ENCODE measurements around the gene IFNK.
A peak's percentile ranks its signal among the peaks of the same experiment; 100 is the strongest.

Gene IFNK

DNA sequence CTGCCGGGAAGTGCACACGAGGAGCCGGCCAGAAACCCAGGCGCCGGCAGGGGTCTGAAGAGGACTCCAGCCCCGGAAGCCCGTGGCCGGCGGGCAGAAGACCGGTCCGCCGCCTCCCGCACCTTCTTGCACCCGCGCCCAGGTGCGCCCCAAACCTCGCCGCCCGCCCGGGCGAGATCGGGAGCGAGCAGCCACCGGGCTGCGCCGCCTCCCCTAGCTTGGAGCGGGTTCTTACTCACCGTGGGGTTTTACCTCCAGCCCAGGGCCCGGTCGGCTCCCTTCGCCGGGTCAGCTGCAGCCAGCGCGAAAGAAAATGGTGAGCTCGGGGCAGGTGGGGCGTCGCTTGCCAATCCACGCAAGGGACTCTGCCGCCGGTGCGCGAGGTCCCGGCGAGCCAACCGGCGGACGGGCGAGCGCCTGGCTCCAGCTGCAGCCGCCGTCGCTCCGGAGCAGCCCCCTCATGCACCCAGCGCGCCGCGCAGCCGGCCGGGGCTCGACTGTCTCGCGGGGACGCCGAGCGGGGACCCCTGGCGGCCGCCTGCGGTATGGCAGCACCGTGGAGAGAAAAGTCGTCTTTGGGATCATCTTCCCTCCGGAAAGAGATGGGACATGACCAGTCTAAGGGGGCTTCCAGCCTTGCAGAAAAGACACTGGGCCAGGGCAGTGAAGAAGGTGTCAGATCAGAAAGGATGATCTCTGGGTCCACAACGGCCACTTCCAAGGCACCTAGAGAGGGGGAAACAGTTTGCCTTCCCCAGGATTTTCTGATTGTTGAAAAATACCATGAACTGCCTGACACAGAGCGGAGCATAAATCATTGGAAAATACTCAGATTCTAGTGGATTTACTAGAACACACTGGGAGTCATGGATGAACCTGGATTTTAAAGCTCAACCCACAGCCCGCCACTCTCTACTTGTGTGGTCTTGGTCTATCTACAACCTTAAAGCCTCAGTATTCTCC is 5.5 kb downstream of the IFNK start, which contains the start of gene MOB3B (continued):
- TF ChIP-seq, protein P1, sequence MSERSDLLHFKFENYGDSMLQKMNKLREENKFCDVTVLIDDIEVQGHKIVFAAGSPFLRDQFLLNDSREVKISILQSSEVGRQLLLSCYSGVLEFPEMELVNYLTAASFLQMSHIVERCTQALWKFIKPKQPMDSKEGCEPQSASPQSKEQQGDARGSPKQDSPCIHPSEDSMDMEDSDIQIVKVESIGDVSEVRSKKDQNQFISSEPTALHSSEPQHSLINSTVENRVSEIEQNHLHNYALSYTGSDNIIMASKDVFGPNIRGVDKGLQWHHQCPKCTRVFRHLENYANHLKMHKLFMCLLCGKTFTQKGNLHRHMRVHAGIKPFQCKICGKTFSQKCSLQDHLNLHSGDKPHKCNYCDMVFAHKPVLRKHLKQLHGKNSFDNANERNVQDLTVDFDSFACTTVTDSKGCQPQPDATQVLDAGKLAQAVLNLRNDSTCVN (tag by site-specific recombination; optimal IDR thresholded peaks at IDR 0.05) = peak; percentile 86
- TF ChIP-seq, protein P2, sequence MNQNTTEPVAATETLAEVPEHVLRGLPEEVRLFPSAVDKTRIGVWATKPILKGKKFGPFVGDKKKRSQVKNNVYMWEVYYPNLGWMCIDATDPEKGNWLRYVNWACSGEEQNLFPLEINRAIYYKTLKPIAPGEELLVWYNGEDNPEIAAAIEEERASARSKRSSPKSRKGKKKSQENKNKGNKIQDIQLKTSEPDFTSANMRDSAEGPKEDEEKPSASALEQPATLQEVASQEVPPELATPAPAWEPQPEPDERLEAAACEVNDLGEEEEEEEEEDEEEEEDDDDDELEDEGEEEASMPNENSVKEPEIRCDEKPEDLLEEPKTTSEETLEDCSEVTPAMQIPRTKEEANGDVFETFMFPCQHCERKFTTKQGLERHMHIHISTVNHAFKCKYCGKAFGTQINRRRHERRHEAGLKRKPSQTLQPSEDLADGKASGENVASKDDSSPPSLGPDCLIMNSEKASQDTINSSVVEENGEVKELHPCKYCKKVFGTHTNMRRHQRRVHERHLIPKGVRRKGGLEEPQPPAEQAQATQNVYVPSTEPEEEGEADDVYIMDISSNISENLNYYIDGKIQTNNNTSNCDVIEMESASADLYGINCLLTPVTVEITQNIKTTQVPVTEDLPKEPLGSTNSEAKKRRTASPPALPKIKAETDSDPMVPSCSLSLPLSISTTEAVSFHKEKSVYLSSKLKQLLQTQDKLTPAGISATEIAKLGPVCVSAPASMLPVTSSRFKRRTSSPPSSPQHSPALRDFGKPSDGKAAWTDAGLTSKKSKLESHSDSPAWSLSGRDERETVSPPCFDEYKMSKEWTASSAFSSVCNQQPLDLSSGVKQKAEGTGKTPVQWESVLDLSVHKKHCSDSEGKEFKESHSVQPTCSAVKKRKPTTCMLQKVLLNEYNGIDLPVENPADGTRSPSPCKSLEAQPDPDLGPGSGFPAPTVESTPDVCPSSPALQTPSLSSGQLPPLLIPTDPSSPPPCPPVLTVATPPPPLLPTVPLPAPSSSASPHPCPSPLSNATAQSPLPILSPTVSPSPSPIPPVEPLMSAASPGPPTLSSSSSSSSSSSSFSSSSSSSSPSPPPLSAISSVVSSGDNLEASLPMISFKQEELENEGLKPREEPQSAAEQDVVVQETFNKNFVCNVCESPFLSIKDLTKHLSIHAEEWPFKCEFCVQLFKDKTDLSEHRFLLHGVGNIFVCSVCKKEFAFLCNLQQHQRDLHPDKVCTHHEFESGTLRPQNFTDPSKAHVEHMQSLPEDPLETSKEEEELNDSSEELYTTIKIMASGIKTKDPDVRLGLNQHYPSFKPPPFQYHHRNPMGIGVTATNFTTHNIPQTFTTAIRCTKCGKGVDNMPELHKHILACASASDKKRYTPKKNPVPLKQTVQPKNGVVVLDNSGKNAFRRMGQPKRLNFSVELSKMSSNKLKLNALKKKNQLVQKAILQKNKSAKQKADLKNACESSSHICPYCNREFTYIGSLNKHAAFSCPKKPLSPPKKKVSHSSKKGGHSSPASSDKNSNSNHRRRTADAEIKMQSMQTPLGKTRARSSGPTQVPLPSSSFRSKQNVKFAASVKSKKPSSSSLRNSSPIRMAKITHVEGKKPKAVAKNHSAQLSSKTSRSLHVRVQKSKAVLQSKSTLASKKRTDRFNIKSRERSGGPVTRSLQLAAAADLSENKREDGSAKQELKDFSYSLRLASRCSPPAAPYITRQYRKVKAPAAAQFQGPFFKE (tag by site-specific recombination; IDR thresholded peaks at IDR 0.05; ENCODE audit: borderline replicate concordance) = no peak
- TF ChIP-seq ZNF837 (tag by site-specific recombination; IDR thresholded peaks at IDR 0.05) (no peak), ZNF660 (tag by site-specific recombination; IDR thresholded peaks at IDR 0.05) (peak; percentile 70; the same call in 1 of the 2 replicates)
- TF ChIP-seq, protein P3, sequence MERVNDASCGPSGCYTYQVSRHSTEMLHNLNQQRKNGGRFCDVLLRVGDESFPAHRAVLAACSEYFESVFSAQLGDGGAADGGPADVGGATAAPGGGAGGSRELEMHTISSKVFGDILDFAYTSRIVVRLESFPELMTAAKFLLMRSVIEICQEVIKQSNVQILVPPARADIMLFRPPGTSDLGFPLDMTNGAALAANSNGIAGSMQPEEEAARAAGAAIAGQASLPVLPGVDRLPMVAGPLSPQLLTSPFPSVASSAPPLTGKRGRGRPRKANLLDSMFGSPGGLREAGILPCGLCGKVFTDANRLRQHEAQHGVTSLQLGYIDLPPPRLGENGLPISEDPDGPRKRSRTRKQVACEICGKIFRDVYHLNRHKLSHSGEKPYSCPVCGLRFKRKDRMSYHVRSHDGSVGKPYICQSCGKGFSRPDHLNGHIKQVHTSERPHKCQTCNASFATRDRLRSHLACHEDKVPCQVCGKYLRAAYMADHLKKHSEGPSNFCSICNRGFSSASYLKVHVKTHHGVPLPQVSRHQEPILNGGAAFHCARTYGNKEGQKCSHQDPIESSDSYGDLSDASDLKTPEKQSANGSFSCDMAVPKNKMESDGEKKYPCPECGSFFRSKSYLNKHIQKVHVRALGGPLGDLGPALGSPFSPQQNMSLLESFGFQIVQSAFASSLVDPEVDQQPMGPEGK (tag by site-specific recombination; IDR thresholded peaks at IDR 0.05) = peak; percentile 15; the same call in 1 of the 2 replicates

DNA sequence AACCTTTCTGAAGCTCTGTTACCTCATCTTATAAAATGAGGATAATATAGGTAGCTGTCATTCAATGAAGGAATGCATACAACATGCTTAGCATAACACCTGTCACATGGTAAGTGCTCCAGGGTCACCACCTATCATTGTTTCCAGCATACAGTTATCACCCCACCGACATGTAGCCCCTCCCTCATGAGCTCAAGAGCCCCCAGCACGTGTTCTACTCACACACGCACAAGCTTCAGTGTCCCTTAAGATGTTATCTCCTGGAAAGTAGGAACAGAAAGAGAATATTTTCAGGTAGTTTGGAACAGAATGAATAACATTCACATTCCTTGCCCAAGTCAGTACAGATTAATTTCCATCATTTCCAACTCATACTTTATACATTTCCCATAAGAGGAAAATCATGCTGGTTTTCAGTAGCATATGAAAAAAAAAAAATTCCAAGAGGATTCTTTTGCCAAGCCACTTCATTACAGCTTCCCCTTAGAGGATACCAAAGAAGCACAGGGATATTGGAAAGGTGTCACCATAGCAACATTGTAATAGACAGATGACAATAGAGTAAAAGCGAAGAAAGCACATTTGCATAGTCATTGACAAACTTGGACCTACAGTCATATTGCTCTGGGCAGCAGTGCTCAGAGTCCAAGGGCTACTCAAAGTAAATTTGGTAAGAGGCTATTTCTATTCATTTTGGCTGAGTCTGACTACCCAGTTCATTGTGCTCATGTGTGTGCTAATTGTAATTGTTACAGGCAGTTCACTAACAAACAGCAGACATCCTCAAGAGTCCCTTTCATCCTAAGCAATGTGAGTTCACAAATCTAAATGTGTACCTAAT is 7.0 kb downstream of the IFNK start:
- H3K36me3 ChIP-seq (ENCODE audit: control insufficient read depth in 2 of 2, insufficient read depth in 1 of 2, low read length in 2 of 2) = no peaks in the 10 kb centered on the region
- ChIA-PET POLR2A (interaction anchor here (1.0 kb wide), 1 partner anchor 198 kb away, joined by 4 read pairs; no protein-coding TSS in a partner anchor), CTCF (interaction anchor here (0.6 to 5.9 kb wide), 7 partner anchors 9 to 319 kb away, joined by 3 to 52 read pairs (median 5); partner anchors contain the start of gene EQTN)
- no peaks in the 10 kb centered on the region for H3K9me3 ChIP-seq (ENCODE audit: control insufficient read depth, insufficient read depth, low read depth, low read length)
- no peaks in the 10 kb centered on the region for H3K4me1 ChIP-seq (ENCODE audit: control insufficient read depth, insufficient read depth, low read length)
- no peak for TF ChIP-seq ZNF324 (tag by site-specific recombination; IDR thresholded peaks at IDR 0.05)
- no peak for TF ChIP-seq ZNF211 (tag by site-specific recombination; IDR thresholded peaks at IDR 0.05; ENCODE audit: low read depth)
- no peak for TF ChIP-seq ZNF138 (tag by site-specific recombination; IDR thresholded peaks at IDR 0.05; ENCODE audit: borderline replicate concordance)
- TF ChIP-seq BCL11B (tag by site-specific recombination; IDR thresholded peaks at IDR 0.05; ENCODE audit: low read depth) = no peak
- no peak for TF ChIP-seq ZNF175 (tag by site-specific recombination; IDR thresholded peaks at IDR 0.05)
- no peak for TF ChIP-seq ZNF777 (tag by site-specific recombination; IDR thresholded peaks at IDR 0.05; ENCODE audit: borderline replicate concordance)
- TF ChIP-seq ZNF404 (tag by site-specific recombination; IDR thresholded peaks at IDR 0.05) = no peak
- TF ChIP-seq ZBTB48 (tag by site-specific recombination; IDR thresholded peaks at IDR 0.05) = no peak
- no peak for TF ChIP-seq ZNF560 (tag by site-specific recombination; IDR thresholded peaks at IDR 0.05; ENCODE audit: borderline replicate concordance)
- TF ChIP-seq ZNF530 (tag by site-specific recombination; IDR thresholded peaks at IDR 0.05; ENCODE audit: low read depth) = no peak
- TF ChIP-seq, protein P4, sequence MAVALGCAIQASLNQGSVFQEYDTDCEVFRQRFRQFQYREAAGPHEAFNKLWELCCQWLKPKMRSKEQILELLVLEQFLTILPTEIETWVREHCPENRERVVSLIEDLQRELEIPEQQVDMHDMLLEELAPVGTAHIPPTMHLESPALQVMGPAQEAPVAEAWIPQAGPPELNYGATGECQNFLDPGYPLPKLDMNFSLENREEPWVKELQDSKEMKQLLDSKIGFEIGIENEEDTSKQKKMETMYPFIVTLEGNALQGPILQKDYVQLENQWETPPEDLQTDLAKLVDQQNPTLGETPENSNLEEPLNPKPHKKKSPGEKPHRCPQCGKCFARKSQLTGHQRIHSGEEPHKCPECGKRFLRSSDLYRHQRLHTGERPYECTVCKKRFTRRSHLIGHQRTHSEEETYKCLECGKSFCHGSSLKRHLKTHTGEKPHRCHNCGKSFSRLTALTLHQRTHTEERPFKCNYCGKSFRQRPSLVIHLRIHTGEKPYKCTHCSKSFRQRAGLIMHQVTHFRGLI (tag by site-specific recombination; IDR thresholded peaks at IDR 0.05) = no peak
- TF ChIP-seq ZNF274 (IDR thresholded peaks at IDR 0.05; ENCODE audit: low read length) = no peak
- TF ChIP-seq ZNF274 (tag by site-specific recombination; IDR thresholded peaks at IDR 0.05; ENCODE audit: borderline replicate concordance) = no peak
- TF ChIP-seq REPIN1 (tag by site-specific recombination; IDR thresholded peaks at IDR 0.05; ENCODE audit: low read depth) = no peak
- H3K27ac ChIP-seq (ENCODE audit: extremely low read depth, low read depth, low read length) = no peak overlapping the region
- no peak overlapping the region for H3K4me3 ChIP-seq (ENCODE audit: low read depth, low read length)

Measured in HEK293 (cell line).